Peyer's patch (tissue), 4 donors: ENCODE results near the gene SORCS3. TPM values are rescaled to one million over a fixed set of nuclear protein-coding genes. Genes with fewer than 3 reads are reported as not detected.

Source experiments
- DNase-seq, 3 donors: peaks; one replicate each; pipeline ENCODE4 v3.0.0-alpha.2; 2017 to 2019
- H3K27ac ChIP-seq, 4 donors: fragments of 200-600 bp; sonication (generic); one replicate each; pipeline ENCODE4 v1.5.1; 2016 to 2019
- H3K27me3 ChIP-seq, 2 donors: fragments of 200-600 bp; sonication (generic); one replicate each; pipeline ENCODE4 v1.5.1; 2019
- H3K36me3 ChIP-seq, 3 donors: fragments of 200-600 bp; sonication (generic); one replicate each; pipeline ENCODE4 v1.5.1; 2016 to 2019
- H3K4me1 ChIP-seq, 4 donors: fragments of 200-600 bp; sonication (generic); one replicate each; pipeline ENCODE4 v1.5.1; 2016 to 2019
- H3K4me3 ChIP-seq, 4 donors: fragments of 200-600 bp; sonication (generic); 1 replicate in 3 of 4; 2 replicates in 1 of 4; pipeline ENCODE4 v1.5.1; 2016 to 2019; ENCODE audit warnings: mild to moderate bottlenecking in 1 of 4
- H3K9me3 ChIP-seq, 4 donors: fragments of 200-600 bp; sonication (generic); one replicate each; pipeline ENCODE4 v1.5.1; 2016 to 2019; ENCODE audit warnings: mild to moderate bottlenecking in 1 of 4
- POLR2A ChIP-seq, 2 donors: fragments of 450-650 bp; IDR thresholded peaks; one replicate each; pipeline ENCODE4 v1.5.1; 2017; ENCODE audit warnings: antibody characterized with exemption in 2 of 2, mild to moderate bottlenecking in 2 of 2, moderate library complexity in 2 of 2
- total RNA-seq, 4 donors: library from RNA; depleted of rRNA; stranded (reverse); fragments of >200 nt; gene quantifications; one replicate each; pipeline ENCODE4 v1.1.0, GENCODE V29; 2016
- TF ChIP-seq, protein P1 (sequence below), 6 experiments: fragments of 450-650 bp in 4 of 6; fragments of 200-600 bp in 2 of 6; sonication (generic) in 1 of 6; IDR thresholded peaks; one replicate each; pipeline ENCODE4 v1.5.1; 2017 to 2019; ENCODE audit warnings: antibody characterized with exemption in 6 of 6, mild to moderate bottlenecking in 3 of 6, moderate library complexity in 1 of 6

Gene SORCS3
- total RNA-seq, 4 donors from 2014 or later: 0.27 to 0.66 TPM; not detected in 2

DNA sequence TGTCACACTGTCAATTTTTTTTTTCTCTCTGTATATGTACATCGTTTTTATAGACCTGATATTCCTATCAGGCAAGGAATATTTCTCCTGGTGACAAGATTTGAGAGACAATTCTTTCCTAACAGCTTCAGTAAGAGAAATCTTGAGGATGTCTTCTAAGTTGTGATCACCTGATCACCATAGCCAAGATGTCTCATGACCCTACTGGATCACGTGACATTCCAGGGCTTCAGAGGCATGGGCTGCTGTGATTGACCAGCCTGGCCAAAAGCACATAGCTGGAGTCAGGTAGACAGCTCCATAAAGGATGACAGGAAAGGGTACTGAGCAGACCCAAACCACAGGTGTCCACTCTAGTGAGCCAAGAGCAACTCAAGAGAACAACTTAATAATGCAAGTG, 444.9 kb downstream of the SORCS3 start:
- Histone ChIP-seq H3K4me3 (no peak overlapping the region), H3K36me3 (no peaks in the 10 kb centered on the region), H3K27me3 (no peaks in the 10 kb centered on the region), H3K4me1 (no peaks in the 10 kb centered on the region), H3K9me3 (no peaks in the 10 kb centered on the region), H3K27ac (no peak overlapping the region)
- DNase-seq: no peak
- TF ChIP-seq POLR2A (IDR thresholded peaks at IDR 0.05): no peak
- TF ChIP-seq, protein P1, sequence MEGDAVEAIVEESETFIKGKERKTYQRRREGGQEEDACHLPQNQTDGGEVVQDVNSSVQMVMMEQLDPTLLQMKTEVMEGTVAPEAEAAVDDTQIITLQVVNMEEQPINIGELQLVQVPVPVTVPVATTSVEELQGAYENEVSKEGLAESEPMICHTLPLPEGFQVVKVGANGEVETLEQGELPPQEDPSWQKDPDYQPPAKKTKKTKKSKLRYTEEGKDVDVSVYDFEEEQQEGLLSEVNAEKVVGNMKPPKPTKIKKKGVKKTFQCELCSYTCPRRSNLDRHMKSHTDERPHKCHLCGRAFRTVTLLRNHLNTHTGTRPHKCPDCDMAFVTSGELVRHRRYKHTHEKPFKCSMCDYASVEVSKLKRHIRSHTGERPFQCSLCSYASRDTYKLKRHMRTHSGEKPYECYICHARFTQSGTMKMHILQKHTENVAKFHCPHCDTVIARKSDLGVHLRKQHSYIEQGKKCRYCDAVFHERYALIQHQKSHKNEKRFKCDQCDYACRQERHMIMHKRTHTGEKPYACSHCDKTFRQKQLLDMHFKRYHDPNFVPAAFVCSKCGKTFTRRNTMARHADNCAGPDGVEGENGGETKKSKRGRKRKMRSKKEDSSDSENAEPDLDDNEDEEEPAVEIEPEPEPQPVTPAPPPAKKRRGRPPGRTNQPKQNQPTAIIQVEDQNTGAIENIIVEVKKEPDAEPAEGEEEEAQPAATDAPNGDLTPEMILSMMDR (IDR thresholded peaks at IDR 0.05): no peak

- Histone ChIP-seq H3K4me1 (no peaks in the 10 kb centered on the region), H3K9me3 (no peaks in the 10 kb centered on the region), H3K4me3 (no peak overlapping the region), H3K36me3 (no peaks in the 10 kb centered on the region), H3K27me3 (no peaks in the 10 kb centered on the region), H3K27ac (no peak overlapping the region)
- TF ChIP-seq, protein P1 (IDR thresholded peaks at IDR 0.05): no peak
- no peak for TF ChIP-seq POLR2A (IDR thresholded peaks at IDR 0.05)
- DNase-seq: no peak
Observed at GRCh38 chr10:105094048-105094447, 453.0 kb downstream of the SORCS3 start.

DNA sequence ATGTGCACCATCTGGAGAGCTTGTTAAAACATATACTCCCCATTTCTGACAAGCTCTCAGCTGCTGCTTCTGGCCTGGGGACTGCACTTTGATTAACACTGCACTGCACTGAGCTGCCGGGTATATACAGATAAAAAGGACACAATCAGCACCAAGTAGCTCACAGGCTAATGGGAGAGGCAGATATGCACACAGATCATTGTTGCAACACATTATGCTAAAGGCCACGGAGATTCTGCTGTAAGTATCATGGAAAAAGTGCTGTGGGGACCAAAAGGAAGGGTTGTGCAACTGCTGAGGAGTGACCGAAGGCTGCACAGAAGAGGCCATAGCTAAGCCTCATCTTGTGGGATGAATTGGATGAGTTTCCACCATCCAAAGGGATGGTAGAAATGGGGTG, 455.2 kb downstream of the SORCS3 start:
- DNase-seq: no peak
- no peak for TF ChIP-seq POLR2A (IDR thresholded peaks at IDR 0.05)
- TF ChIP-seq, protein P1 (IDR thresholded peaks at IDR 0.05): no peak
- no peaks in the 10 kb centered on the region for H3K9me3 ChIP-seq
- H3K36me3 ChIP-seq: no peaks in the 10 kb centered on the region
- no peaks in the 10 kb centered on the region for H3K4me1 ChIP-seq
- no peak overlapping the region for H3K27ac ChIP-seq
- H3K4me3 ChIP-seq: no peak overlapping the region
- no peaks in the 10 kb centered on the region for H3K27me3 ChIP-seq

DNA sequence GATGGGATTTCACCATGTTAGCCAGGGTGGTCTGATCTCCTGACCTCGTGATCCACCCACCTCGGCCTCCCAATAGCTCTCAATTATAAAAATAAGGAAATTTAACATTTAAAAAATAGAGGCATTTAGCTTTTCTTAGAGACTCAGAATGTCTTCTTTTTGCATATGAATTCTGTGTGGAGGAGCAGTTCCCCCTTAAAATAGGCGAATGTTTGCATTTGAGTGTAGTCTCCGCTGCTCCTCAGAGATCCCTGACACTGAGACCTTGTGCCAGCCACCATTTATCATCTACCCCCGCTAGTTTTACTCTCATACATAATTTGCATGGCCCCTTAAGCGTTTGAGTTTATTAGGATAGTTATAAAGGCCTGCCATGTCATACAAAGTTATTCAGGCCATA, 461.9 kb downstream of the SORCS3 start:
- TF ChIP-seq, protein P1 (IDR thresholded peaks at IDR 0.05): no peak
- no peak for TF ChIP-seq POLR2A (IDR thresholded peaks at IDR 0.05)
- Histone ChIP-seq H3K4me3 (no peak overlapping the region), H3K36me3 (no peaks in the 10 kb centered on the region), H3K27ac (no peak overlapping the region), H3K4me1 (no peaks in the 10 kb centered on the region), H3K9me3 (no peaks in the 10 kb centered on the region), H3K27me3 (no peaks in the 10 kb centered on the region)
- no peak for DNase-seq

DNA sequence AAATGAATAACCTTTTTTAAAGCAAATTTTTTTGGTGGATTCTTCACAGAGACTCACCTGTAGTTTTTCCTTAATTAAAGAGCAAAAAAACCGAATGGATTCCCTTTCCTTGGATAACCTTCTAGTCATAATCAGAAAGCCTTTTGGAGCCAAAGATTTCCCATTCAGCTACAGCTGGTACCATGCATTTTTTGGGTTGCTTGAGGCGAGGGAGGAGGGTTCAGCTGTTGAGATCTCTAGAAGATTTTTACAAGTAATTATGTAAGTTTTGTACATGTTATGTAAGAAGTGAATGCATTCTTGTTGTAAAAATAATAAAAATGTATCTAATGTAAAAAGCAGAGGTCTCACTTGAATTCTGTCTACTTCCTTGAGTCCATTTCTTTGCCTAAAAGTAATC, 463.2 kb downstream of the SORCS3 start:
- no peak overlapping the region for H3K4me3 ChIP-seq
- no peaks in the 10 kb centered on the region for H3K9me3 ChIP-seq
- no peak for TF ChIP-seq POLR2A (IDR thresholded peaks at IDR 0.05)
- TF ChIP-seq, protein P1 (IDR thresholded peaks at IDR 0.05): no peak
- H3K4me1 ChIP-seq: no peaks in the 10 kb centered on the region
- DNase-seq: no peak
- no peaks in the 10 kb centered on the region for H3K36me3 ChIP-seq
- H3K27ac ChIP-seq: no peak overlapping the region
- no peaks in the 10 kb centered on the region for H3K27me3 ChIP-seq

GRCh38 chr10:105109164-105109563, 468.1 kb downstream of the SORCS3 start:
- Histone ChIP-seq H3K27ac (no peak overlapping the region), H3K36me3 (no peaks in the 10 kb centered on the region), H3K4me1 (no peaks in the 10 kb centered on the region), H3K9me3 (no peaks in the 10 kb centered on the region), H3K27me3 (no peaks in the 10 kb centered on the region), H3K4me3 (no peak overlapping the region)
- no peak for DNase-seq
- no peak for TF ChIP-seq POLR2A (IDR thresholded peaks at IDR 0.05)
- TF ChIP-seq, protein P1 (IDR thresholded peaks at IDR 0.05): no peak
